Measurements from ENCODE around the gene TTC28.
"Not testable (repeated sequence)": the region's sequence is repeated elsewhere in the genome, so short reads cannot be mapped to it uniquely, and the experiment has no call there.

TTC28 gene

GRCh38 chr22:28172892-28173670 lies 506.6 kb downstream of the TTC28 start:
- no peak for DNase-seq

- no peak for DNase-seq
Observed at GRCh38 chr22:28171712-28172111, 507.9 kb downstream of the TTC28 start.

GRCh38 chr22:28171115-28171514 lies 508.5 kb downstream of the TTC28 start:
- no peak for DNase-seq

GRCh38 chr22:28169314-28169713 lies 510.3 kb downstream of the TTC28 start:
- DNase-seq: not testable (repeated sequence)

GRCh38 chr22:28155808-28156207 lies 523.8 kb downstream of the TTC28 start:
- DNase-seq: no peak

GRCh38 chr22:28154861-28155260 lies 524.8 kb downstream of the TTC28 start:
- no peak for DNase-seq

GRCh38 chr22:28151151-28151816 lies 528.4 kb downstream of the TTC28 start:
- DNase-seq: no peak

- no peak for DNase-seq
Observed at GRCh38 chr22:28148816-28149465, 530.7 kb downstream of the TTC28 start.

GRCh38 chr22:28147401-28147800 lies 532.2 kb downstream of the TTC28 start:
- no peak for DNase-seq

- DNase-seq: no peak
Observed at GRCh38 chr22:28146401-28147314, 533.0 kb downstream of the TTC28 start.

GRCh38 chr22:28143961-28144745 lies 535.5 kb downstream of the TTC28 start:
- DNase-seq: no peak

GRCh38 chr22:28143241-28143865 lies 536.3 kb downstream of the TTC28 start:
- no peak for DNase-seq

- no peak for DNase-seq
Observed at GRCh38 chr22:28142361-28142961, 537.2 kb downstream of the TTC28 start.

- DNase-seq: no peak
Observed at GRCh38 chr22:28141614-28142013, 538.0 kb downstream of the TTC28 start.

- DNase-seq: no peak
Observed at GRCh38 chr22:28139961-28140360, 539.7 kb downstream of the TTC28 start.

GRCh38 chr22:28139516-28139915 lies 540.1 kb downstream of the TTC28 start:
- DNase-seq: no peak

- DNase-seq: no peak
Observed at GRCh38 chr22:28137036-28137435, 542.6 kb downstream of the TTC28 start.

GRCh38 chr22:28132466-28132865 lies 547.2 kb downstream of the TTC28 start:
- DNase-seq: no peak

- no peak for DNase-seq
Observed at GRCh38 chr22:28129319-28129962, 550.2 kb downstream of the TTC28 start.

- no peak for DNase-seq
Observed at GRCh38 chr22:28128827-28129226, 550.8 kb downstream of the TTC28 start.

- no peak for DNase-seq
Observed at GRCh38 chr22:28125799-28126198, 553.8 kb downstream of the TTC28 start.

Data from CD4-positive, alpha-beta T cell treated with Interleukin-1 beta for 1 hour (primary cell).